HG02870 (cell line): ENCODE data around the gene ZMAT5.
"Not testable (repeated sequence)": the region's sequence is repeated elsewhere in the genome, so short reads cannot be mapped to it uniquely, and the experiment has no call there.

Source experiments
- ATAC-seq: cut with Tn5 transposase; IDR thresholded peaks from one replicate; pipeline ENCODE4 v1.9.1; 2021; ENCODE audit warnings: mild to moderate bottlenecking, moderate library complexity; ENCODE audit not compliant: unreplicated experiment

ZMAT5 gene

GRCh38 chr22:29754658-29755395 is 12.0 kb downstream of the ZMAT5 start:
- ATAC-seq: not testable (repeated sequence)

GRCh38 chr22:29753808-29754657 is 12.8 kb downstream of the ZMAT5 start:
- ATAC-seq: no peak

GRCh38 chr22:29751669-29752068 is 15.1 kb downstream of the ZMAT5 start:
- no peak for ATAC-seq

DNA sequence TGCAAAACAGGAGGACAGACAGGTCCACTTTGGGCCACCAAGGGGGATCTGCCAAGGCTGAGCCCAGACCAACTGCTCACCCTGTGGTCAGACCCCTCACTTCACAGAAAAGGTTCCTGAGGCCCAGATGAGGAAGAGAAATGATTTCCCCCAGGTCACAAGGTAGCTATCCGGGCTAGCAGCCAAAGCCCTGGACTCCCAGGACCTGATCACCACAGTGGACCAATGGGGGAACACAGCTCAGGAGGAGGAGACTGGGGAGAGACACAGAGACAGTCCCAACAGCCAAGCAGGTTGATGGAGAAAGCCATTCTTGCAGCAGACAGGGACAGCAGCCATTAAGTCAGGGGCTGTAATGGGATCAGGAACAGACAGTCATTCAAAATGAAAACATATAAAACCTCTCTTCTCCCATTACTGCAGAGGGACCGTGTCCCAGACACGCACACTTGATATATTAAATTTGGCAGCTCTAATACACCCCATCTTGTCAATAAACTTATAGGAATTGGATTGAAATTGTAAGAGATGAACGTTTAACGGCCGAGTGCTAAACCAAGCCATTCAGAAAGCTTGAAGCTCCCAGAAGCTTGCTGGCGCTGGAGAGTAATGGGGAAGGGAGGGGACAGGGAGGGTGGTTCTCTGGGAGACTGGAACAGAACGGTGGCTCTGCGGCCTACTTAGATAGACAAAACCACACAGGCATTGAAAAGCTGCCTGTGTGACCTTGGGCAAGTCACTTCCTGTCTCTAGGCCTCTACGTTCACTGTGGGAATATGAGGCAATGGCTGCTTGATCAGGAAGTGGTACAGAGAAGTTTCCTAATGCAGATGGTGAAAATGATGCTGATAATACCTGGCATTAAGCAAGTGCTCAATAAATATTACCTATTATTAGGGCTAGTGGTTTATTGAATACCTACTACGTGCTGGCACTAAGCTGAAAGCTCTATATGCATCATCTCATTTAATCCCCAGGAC is 16.0 kb downstream of the ZMAT5 start:
- no peak for ATAC-seq

- no peak for ATAC-seq
Measured at GRCh38 chr22:29750029-29750428, 16.8 kb downstream of the ZMAT5 start.

DNA sequence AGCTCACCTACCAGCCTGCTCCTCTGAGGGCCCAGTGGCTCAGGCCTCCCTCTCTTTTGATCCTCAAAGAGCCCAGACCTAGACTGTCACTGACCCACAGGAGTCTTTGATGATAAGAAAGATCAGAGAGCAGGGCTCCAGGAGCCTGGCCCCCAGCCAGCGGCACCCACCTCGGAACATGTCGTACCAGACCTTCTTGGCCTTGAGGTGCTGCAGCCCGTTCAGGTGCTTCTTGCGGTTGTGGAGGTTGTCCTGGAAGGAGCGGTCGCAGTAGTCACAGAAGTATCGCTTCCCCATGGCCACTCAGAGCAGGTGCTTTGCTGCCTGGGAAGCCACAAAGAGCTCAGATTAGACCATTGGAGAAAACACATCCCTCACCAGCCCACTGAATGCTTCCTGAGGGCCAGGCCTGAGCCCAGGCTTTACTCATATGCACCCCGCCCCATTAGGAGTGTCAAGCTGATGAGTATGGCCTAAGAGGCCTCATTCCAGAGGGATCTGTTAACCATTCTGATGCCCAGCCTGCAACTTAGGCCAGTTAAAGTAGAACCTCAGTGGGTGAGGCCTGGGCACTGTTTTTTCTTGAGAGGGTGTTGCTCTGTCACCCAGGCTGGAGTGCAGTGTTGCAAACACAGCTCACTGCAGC is 18.4 kb downstream of the ZMAT5 start:
- no peak for ATAC-seq

GRCh38 chr22:29747832-29748231 is 19.0 kb downstream of the ZMAT5 start:
- ATAC-seq: no peak

DNA sequence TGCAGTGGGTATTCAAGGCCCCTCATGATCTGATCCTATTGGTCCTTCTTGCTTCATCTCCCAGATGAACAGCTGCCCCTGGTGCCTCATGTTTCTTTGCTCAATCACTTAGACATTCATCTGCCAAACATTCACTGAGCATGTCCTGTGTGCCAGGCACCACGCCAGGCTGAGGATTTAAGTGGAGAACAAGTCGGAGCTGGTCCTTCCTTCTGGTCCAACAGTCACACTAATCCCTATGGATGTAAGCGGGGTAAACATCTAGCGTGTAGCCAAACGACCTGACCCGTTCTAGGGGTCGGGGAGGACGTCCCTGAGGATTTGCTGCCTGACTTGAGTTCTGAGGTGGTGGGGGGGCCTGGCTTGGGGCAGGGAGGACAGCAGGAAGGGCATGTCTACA is 21.9 kb downstream of the ZMAT5 start:
- ATAC-seq: no peak

DNA sequence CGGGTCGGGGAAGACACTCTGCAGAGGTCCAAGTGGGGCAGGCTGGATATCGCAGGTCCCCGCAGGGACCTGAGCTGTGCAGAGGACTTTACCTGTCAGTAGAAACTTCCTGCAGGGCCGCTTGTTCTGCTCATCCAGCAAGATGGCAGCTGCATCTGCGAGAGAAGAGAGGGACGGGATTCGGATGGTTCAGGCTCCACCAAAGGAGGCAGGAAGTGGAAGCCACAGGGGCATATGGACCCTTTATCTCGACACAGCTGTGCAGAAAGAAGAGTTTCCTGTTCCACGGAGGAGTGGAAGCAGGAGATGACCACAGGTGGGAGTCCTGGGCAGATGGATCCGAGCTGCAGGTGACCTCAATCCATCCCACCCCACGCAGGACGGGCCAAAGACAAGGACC is 24.5 kb downstream of the ZMAT5 start:
- ATAC-seq: no peak

DNA sequence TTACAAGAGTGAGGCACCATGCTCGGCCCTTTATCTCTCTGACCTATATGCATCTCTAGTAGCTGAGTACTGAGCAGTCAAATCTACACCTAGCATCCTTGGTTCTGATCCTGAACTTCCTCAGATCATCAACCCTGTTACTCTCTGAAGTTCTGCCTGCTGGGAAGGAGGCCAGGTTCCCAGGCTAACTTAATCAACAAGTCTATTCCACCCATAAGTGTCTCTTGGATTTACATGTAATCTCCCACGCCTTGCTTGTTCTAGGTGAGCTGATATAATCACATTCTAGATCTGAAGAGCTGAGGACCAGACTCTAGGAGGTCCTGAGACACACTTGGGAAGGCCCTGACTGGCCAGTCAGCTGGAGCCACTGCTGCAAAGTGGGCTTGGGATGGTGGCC is 24.9 kb downstream of the ZMAT5 start:
- no peak for ATAC-seq

GRCh38 chr22:29740216-29740615 is 26.6 kb downstream of the ZMAT5 start:
- ATAC-seq: no peak

GRCh38 chr22:29739346-29739875 is 27.4 kb downstream of the ZMAT5 start:
- no peak for ATAC-seq

GRCh38 chr22:29738118-29738815 is 28.5 kb downstream of the ZMAT5 start:
- ATAC-seq: no peak

- ATAC-seq: no peak
Measured at GRCh38 chr22:29737251-29738117, 29.3 kb downstream of the ZMAT5 start.

GRCh38 chr22:29735416-29735815 is 31.4 kb downstream of the ZMAT5 start:
- ATAC-seq: no peak

DNA sequence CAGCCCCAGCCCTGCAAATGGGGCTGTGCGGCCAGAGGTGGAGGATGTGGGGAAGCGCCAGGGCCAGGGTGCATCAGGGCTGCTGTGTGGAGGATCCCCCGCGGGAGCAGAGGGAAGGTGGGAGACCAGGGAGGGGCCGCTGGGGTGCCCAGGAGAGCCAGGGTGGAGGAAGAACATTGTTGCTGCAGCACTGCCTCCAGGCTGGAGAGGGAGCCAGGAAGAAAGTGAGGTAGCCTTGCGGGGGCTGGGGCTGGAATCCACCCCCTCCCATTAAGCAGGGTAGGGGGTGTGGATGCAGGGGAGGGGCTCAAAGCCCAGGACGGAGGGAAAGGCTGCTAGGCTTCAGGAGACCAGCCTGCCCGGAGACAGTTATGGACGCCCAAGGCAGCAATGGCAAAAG is 32.0 kb downstream of the ZMAT5 start:
- ATAC-seq: no peak

GRCh38 chr22:29734406-29734805 is 32.4 kb downstream of the ZMAT5 start:
- ATAC-seq: no peak

GRCh38 chr22:29733362-29734201 is 33.2 kb downstream of the ZMAT5 start:
- ATAC-seq: no peak
